GM12892 (cell line): ENCODE data around the gene TADA2A.

Experiments used
- POLR2A ChIP-seq: IDR thresholded peaks from 2 replicates; pipeline ENCODE4 v1.6.1; 2011; ENCODE audit warnings: low read depth, low read length, control low read depth
- POLR2AphosphoS5 ChIP-seq: IDR thresholded peaks from 2 replicates; pipeline ENCODE4 v1.6.1; 2011; ENCODE audit warnings: low read depth, low read length, control low read depth
- TAF1 ChIP-seq: IDR thresholded peaks from 2 replicates; pipeline ENCODE4 v1.6.1; 2011; ENCODE audit warnings: low read depth, mild to moderate bottlenecking, control low read depth, low read length, borderline replicate concordance

DNA sequence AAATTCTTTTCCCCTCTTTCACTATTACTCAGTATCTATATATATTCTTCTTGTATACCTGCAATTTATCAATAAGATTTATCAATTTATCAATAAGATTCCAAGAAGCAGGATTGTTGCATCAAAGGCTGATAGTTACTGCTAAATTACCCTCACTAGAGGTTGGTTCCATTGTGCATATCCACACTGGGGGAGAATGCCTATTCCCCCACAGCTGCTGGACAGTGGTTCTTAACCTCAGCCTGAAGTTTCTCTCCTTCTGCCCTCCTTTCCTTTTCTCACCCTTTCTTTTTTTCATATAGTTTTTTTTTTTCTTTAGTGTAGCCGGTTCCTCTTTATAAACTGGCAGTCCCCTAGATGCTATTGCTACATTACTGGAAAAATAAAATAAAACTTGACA is 24.6 kb upstream of the TADA2A start:
- no peak for TF ChIP-seq TAF1
- TF ChIP-seq POLR2AphosphoS5, result no peak
- no peak for TF ChIP-seq POLR2A
